Body of pancreas (tissue), 4 donors: ENCODE measurements around the gene RAB9B. TPM values are rescaled to one million over a fixed set of nuclear protein-coding genes. Genes with fewer than 3 reads are reported as not detected.
"Not testable (repeated sequence)": the region's sequence is repeated elsewhere in the genome, so short reads cannot be mapped to it uniquely, and the experiment has no call there.

Experiments
- ATAC-seq: fragments of 150-250 bp; one replicate; pipeline ENCODE4 v1.9.1; 2016
- DNase-seq, 4 donors: peaks; one replicate each; pipeline ENCODE4 v3.0.0-alpha.2; 2019
- H3K27ac ChIP-seq, 4 donors: fragments of 200-600 bp; sonication (generic); 1 replicate in 3 of 4; 2 replicates in 1 of 4; pipeline versions ENCODE4 v1.5.1 to v1.6.1; 2016 to 2019; ENCODE audit warnings: mild to moderate bottlenecking in 1 of 4, mixed read lengths in 1 of 4, moderate library complexity in 1 of 4
- H3K27me3 ChIP-seq, 2 donors: fragments of 200-600 bp; sonication (generic); one replicate each; pipeline ENCODE4 v1.6.0; 2016; ENCODE audit warnings: mild to moderate bottlenecking in 1 of 2
- H3K36me3 ChIP-seq, 2 donors: fragments of 200-600 bp; sonication (generic); replicated peaks in 1 of 2; 2 replicates each; pipeline ENCODE4 v1.5.1; 2016; ENCODE audit warnings: low read depth in 2 of 2; ENCODE audit not compliant: insufficient read depth in 1 of 2
- H3K4me1 ChIP-seq: fragments of 200-600 bp; sonication (generic); one replicate; pipeline ENCODE4 v1.6.0; 2016
- H3K4me3 ChIP-seq, 2 donors: fragments of 200-600 bp; sonication (generic); 1 replicate in 1 of 2; 2 replicates in 1 of 2; pipeline ENCODE4 v1.5.1; 2016 to 2019
- H3K9me3 ChIP-seq, 3 donors: fragments of 200-600 bp; sonication (generic); 1 replicate in 2 of 3; 2 replicates in 1 of 3; pipeline ENCODE4 v1.5.1; 2016
- POLR2A ChIP-seq, 3 donors: fragments of 450-650 bp; IDR thresholded peaks; one replicate each; pipeline ENCODE4 v1.6.1; 2016; ENCODE audit warnings: antibody characterized with exemption in 3 of 3, mild to moderate bottlenecking in 2 of 3
- WGBS, 2 donors: methylation state at CpG; one replicate each; pipeline ENCODE4 v1.1.5; 2017; 5-methylcytosine and 5-hydroxymethylcytosine counted together
- intact Hi-C: fragments of 100-400 bp; cut with DNase I; formaldehyde crosslinking; loops from one replicate; pipeline ENCODE4 v1.15.1; 2023
- total RNA-seq, 2 donors: library from RNA; depleted of rRNA; stranded (reverse); fragments of >200 nt; gene quantifications; one replicate each; pipeline ENCODE4 v1.1.0, GENCODE V29; 2016
- TF ChIP-seq, protein P1 (sequence below), 7 experiments: fragments of 450-650 bp in 4 of 7; fragments of 200-600 bp in 3 of 7; sonication (generic) in 3 of 7; IDR thresholded peaks; one replicate each; pipeline ENCODE4 v1.5.1; 2016 to 2019; ENCODE audit warnings: antibody characterized with exemption in 7 of 7

RAB9B gene
- total RNA-seq, 2 donors from 2014 or later = 0.66 to 0.78 TPM

- no peak for ATAC-seq
- no peaks in the 10 kb centered on the region for H3K36me3 ChIP-seq
- no peak for TF ChIP-seq POLR2A (IDR thresholded peaks at IDR 0.05)
- TF ChIP-seq, protein P1, sequence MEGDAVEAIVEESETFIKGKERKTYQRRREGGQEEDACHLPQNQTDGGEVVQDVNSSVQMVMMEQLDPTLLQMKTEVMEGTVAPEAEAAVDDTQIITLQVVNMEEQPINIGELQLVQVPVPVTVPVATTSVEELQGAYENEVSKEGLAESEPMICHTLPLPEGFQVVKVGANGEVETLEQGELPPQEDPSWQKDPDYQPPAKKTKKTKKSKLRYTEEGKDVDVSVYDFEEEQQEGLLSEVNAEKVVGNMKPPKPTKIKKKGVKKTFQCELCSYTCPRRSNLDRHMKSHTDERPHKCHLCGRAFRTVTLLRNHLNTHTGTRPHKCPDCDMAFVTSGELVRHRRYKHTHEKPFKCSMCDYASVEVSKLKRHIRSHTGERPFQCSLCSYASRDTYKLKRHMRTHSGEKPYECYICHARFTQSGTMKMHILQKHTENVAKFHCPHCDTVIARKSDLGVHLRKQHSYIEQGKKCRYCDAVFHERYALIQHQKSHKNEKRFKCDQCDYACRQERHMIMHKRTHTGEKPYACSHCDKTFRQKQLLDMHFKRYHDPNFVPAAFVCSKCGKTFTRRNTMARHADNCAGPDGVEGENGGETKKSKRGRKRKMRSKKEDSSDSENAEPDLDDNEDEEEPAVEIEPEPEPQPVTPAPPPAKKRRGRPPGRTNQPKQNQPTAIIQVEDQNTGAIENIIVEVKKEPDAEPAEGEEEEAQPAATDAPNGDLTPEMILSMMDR (IDR thresholded peaks at IDR 0.05) = no peak
- DNase-seq = no peak
- no peak overlapping the region for H3K4me3 ChIP-seq
- H3K9me3 ChIP-seq = no peaks in the 10 kb centered on the region
- H3K27me3 ChIP-seq = no peaks in the 10 kb centered on the region
- intact Hi-C loops = no loop called here
- 83 to 86% methylated on average over 1 to 2 of the region's 2 CpGs for WGBS, 2 donors
- no peak overlapping the region for H3K27ac ChIP-seq
- peaks cover 4% of the 10 kb centered on the region for H3K4me1 ChIP-seq
Measured at GRCh38 chrX:103828529-103828928, 3.5 kb downstream of the RAB9B start.

DNA sequence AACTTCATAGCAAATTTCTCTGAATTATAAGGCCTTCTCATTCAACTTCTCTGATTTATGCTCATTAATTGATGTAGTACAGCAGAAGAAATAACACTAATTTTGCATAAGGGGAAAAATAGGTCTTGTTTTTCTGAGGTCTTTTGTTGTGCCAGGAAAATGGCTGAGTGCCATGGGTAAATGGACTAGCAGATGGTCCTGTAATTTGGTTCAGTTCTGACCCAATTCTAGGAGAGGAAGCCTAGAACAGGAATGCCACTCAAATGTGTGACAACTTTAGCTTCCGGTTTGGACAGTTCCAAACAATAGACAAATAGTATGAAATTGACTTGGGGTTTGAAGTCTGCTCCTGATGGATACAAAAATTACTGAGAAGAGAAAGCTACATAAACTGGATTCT, 6.2 kb downstream of the RAB9B start:
- Histone ChIP-seq H3K4me1 (no peaks in the 10 kb centered on the region), H3K4me3 (no peak overlapping the region), H3K27me3 (no peaks in the 10 kb centered on the region), H3K36me3 (no peaks in the 10 kb centered on the region), H3K27ac (no peak overlapping the region), H3K9me3 (no peaks in the 10 kb centered on the region)
- DNase-seq (no peak), ATAC-seq (no peak)
- intact Hi-C loops = no loop called here
- WGBS, 2 donors = 75 to 79% methylated on average over 1 of the region's 1 CpG
- TF ChIP-seq POLR2A (IDR thresholded peaks at IDR 0.05) = no peak
- TF ChIP-seq, protein P1 (IDR thresholded peaks at IDR 0.05) = no peak

GRCh38 chrX:103823591-103823990, 8.5 kb downstream of the RAB9B start:
- no peaks in the 10 kb centered on the region for H3K36me3 ChIP-seq
- no peak for TF ChIP-seq POLR2A (IDR thresholded peaks at IDR 0.05)
- TF ChIP-seq, protein P1 (IDR thresholded peaks at IDR 0.05) = no peak
- no peaks in the 10 kb centered on the region for H3K4me1 ChIP-seq
- H3K9me3 ChIP-seq = no peaks in the 10 kb centered on the region
- intact Hi-C loops = no loop called here
- no peak for ATAC-seq
- H3K27ac ChIP-seq = no peak overlapping the region
- H3K4me3 ChIP-seq = no peak overlapping the region
- no peaks in the 10 kb centered on the region for H3K27me3 ChIP-seq
- no peak for DNase-seq

GRCh38 chrX:103820802-103821201, 11.3 kb downstream of the RAB9B start:
- H3K27ac ChIP-seq, H3K4me3 ChIP-seq, H3K4me1 ChIP-seq, H3K9me3 ChIP-seq, intact Hi-C loops, ATAC-seq, H3K27me3 ChIP-seq, DNase-seq, H3K36me3 ChIP-seq: not testable (repeated sequence)
- 100% methylated on average over 1 of the region's 6 CpGs; no CpG with 5 or more reads in 1 of the 2 donors for WGBS, 2 donors

GRCh38 chrX:103818842-103819619, 13.0 kb downstream of the RAB9B start:
- ATAC-seq (no peak), DNase-seq (no peak)
- Histone ChIP-seq H3K4me3 (no peak overlapping the region), H3K9me3 (no peaks in the 10 kb centered on the region), H3K36me3 (no peaks in the 10 kb centered on the region), H3K27ac (no peak overlapping the region), H3K27me3 (no peaks in the 10 kb centered on the region), H3K4me1 (no peaks in the 10 kb centered on the region)
- TF ChIP-seq, protein P1 (IDR thresholded peaks at IDR 0.05) = no peak
- TF ChIP-seq POLR2A (IDR thresholded peaks at IDR 0.05) = no peak
- 41 to 49% methylated on average over 7 of the region's 7 CpGs for WGBS, 2 donors
- intact Hi-C loops = loop anchor here (5.0 kb wide), 1 partner anchor 282 kb away; no protein-coding TSS in a partner anchor
